IMR-90 (cell line): Measurements from ENCODE around the gene TMEM235. TPM values are rescaled to one million over a fixed set of nuclear protein-coding genes. Genes with fewer than 3 reads are reported as not detected.

Source experiments
- ATAC-seq: fragments of 200-7000 bp; cut with Tn5 transposase; 2 replicates; pipeline ENCODE4 v1.9.1; 2020; ENCODE audit warnings: low read depth, mild to moderate bottlenecking, moderate library complexity
- BruUV-seq: library from RNA; stranded (reverse); fragments of 400-500 nt; replicated peaks from 2 replicates; lab custom pipeline; 2021; lab: Mats Ljungman, UMichigan
- CTCF ChIA-PET: fragments of 300-600 bp; formaldehyde crosslinking; extraction: SDS; loops from one replicate; lab custom pipeline; 2021; ENCODE audit warnings: antibody characterized with exemption; lab: Yijun Ruan, JAX
- POLR2A ChIA-PET: fragments of 300-600 bp; sonication (Branson Sonifier 250); formaldehyde crosslinking; loops from one replicate; lab custom pipeline; 2022; ENCODE audit warnings: antibody characterized with exemption; ENCODE audit not compliant: unreplicated experiment; lab: Charles Lee
- DNase-seq: peaks from one replicate; pipeline ENCODE4 v3.0.0; 2013
- H2AFZ ChIP-seq: replicated peaks from 2 replicates; pipeline ENCODE3; 2013; ENCODE audit warnings: low read length, mild to moderate bottlenecking; ENCODE audit not compliant: poor library complexity
- H2AK5ac ChIP-seq: 2 replicates; pipeline ENCODE4 v1.6.1; 2013; ENCODE audit warnings: low read depth, low read length, inconsistent platforms
- H2AK9ac ChIP-seq: replicated peaks from 2 replicates; pipeline ENCODE3; 2013; ENCODE audit warnings: mild to moderate bottlenecking, low read depth, low read length, moderate library complexity; ENCODE audit not compliant: poor library complexity
- H2BK120ac ChIP-seq: 2 replicates; pipeline ENCODE4 v1.6.1; 2013; ENCODE audit warnings: low read depth, low read length, inconsistent platforms
- H2BK15ac ChIP-seq: 3 replicates; pipeline ENCODE4 v1.6.1; 2013; ENCODE audit warnings: low read depth, low read length, inconsistent platforms
- H2BK20ac ChIP-seq: 2 replicates; pipeline ENCODE4 v1.6.1; 2013; ENCODE audit warnings: low read depth, mild to moderate bottlenecking, inconsistent platforms, low read length, moderate library complexity
- H2BK5ac ChIP-seq: 2 replicates; pipeline ENCODE4 v1.6.1; 2013; ENCODE audit warnings: mild to moderate bottlenecking, low read depth, low read length, inconsistent platforms; ENCODE audit not compliant: poor library complexity, severe bottlenecking
- H3K14ac ChIP-seq: replicated peaks from 2 replicates; pipeline ENCODE4 v1.6.1; 2013; ENCODE audit warnings: low read depth, low read length, inconsistent platforms
- H3K18ac ChIP-seq: 2 replicates; pipeline ENCODE4 v1.6.1; 2013; ENCODE audit warnings: low read depth, low read length, control low read depth
- H3K23ac ChIP-seq: 2 replicates; pipeline ENCODE4 v1.6.1; 2013; ENCODE audit warnings: low read depth, low read length, inconsistent platforms
- H3K27ac ChIP-seq: 2 replicates; pipeline ENCODE4 v1.5.1; 2013; ENCODE audit warnings: mild to moderate bottlenecking, control low read depth, low read length; ENCODE audit not compliant: insufficient read depth
- H3K27me3 ChIP-seq: 2 replicates; pipeline ENCODE4 v1.6.1; 2013; ENCODE audit warnings: low read length; ENCODE audit not compliant: control insufficient read depth, insufficient read depth
- H3K36me3 ChIP-seq: 2 replicates; pipeline ENCODE4 v1.6.1; 2013; ENCODE audit warnings: low read length, mixed read lengths; ENCODE audit not compliant: control insufficient read depth, insufficient read depth
- H3K4ac ChIP-seq: 2 replicates; pipeline ENCODE4 v1.6.1; 2013; ENCODE audit warnings: low read depth, low read length, inconsistent platforms
- H3K4me1 ChIP-seq: 2 replicates; pipeline ENCODE4 v1.6.1; 2013; ENCODE audit warnings: low read length, mixed read lengths; ENCODE audit not compliant: control insufficient read depth, insufficient read depth
- H3K4me2 ChIP-seq: 2 replicates; pipeline ENCODE4 v1.6.1; 2013; ENCODE audit warnings: low read depth, mild to moderate bottlenecking, control low read depth, low read length, moderate library complexity
- H3K4me3 ChIP-seq: 2 replicates; pipeline ENCODE4 v1.5.1; 2013; ENCODE audit warnings: low read depth, mild to moderate bottlenecking, control low read depth, low read length, moderate library complexity; ENCODE audit not compliant: insufficient read depth
- H3K56ac ChIP-seq: 2 replicates; pipeline ENCODE4 v1.6.1; 2013; ENCODE audit warnings: low read length, inconsistent platforms; ENCODE audit not compliant: insufficient read depth; ENCODE audit errors: extremely low read depth
- H3K79me1 ChIP-seq, 2 experiments: 2 replicates each; pipeline ENCODE4 v1.6.1; 2013; ENCODE audit warnings: low read length in 2 of 2, inconsistent platforms in 1 of 2, low read depth in 1 of 2
- H3K9ac ChIP-seq: 2 replicates; pipeline ENCODE4 v1.6.1; 2013; ENCODE audit warnings: low read depth, low read length, control low read depth
- H3K9me1 ChIP-seq: 2 replicates; pipeline ENCODE4 v1.6.1; 2013; ENCODE audit warnings: low read length, inconsistent platforms; ENCODE audit not compliant: insufficient read depth
- H3K9me3 ChIP-seq: 2 replicates; pipeline ENCODE4 v1.6.1; 2013; ENCODE audit warnings: low read length; ENCODE audit not compliant: control insufficient read depth, insufficient read depth
- H4K20me1 ChIP-seq: 2 replicates; pipeline ENCODE4 v1.6.1; 2013; ENCODE audit warnings: low read length, inconsistent platforms; ENCODE audit not compliant: insufficient read depth
- H4K5ac ChIP-seq: 2 replicates; pipeline ENCODE4 v1.6.1; 2013; ENCODE audit warnings: mild to moderate bottlenecking, low read depth, low read length, control low read depth
- H4K8ac ChIP-seq, 2 experiments: 2 replicates each; pipeline ENCODE4 v1.6.1; 2013; ENCODE audit warnings: low read depth in 2 of 2, low read length in 2 of 2, control low read depth in 1 of 2, inconsistent platforms in 1 of 2
- H4K91ac ChIP-seq: 2 replicates; pipeline ENCODE4 v1.6.1; 2013; ENCODE audit warnings: low read depth, low read length, inconsistent platforms; ENCODE audit not compliant: insufficient read depth
- CEBPB ChIP-seq: IDR thresholded peaks from 2 replicates; pipeline ENCODE4 v1.6.1; 2012; ENCODE audit warnings: low read depth, low read length, improper control_type of control experiment
- CTCF ChIP-seq: conservative IDR thresholded peaks from 2 replicates; pipeline ENCODE4 v1.5.1; 2012; ENCODE audit warnings: mild to moderate bottlenecking, low read depth, low read length, improper control_type of control experiment
- FOS ChIP-seq: fragments of 150-350 bp; IDR thresholded peaks from 2 replicates; pipeline ENCODE4 v1.6.1; 2016; ENCODE audit warnings: low read depth, low read length
- MAFK ChIP-seq: IDR thresholded peaks from 2 replicates; pipeline ENCODE4 v1.6.1; 2012; ENCODE audit warnings: low read depth, low read length, improper control_type of control experiment
- POLR2A ChIP-seq: IDR thresholded peaks from 2 replicates; pipeline ENCODE4 v1.6.1; 2012; ENCODE audit warnings: mild to moderate bottlenecking, low read depth, low read length
- RAD21 ChIP-seq: IDR thresholded peaks from 2 replicates; pipeline ENCODE4 v1.6.1; 2012; ENCODE audit warnings: low read length, improper control_type of control experiment
- RFX5 ChIP-seq: IDR thresholded peaks from 2 replicates; pipeline ENCODE4 v1.8.0; 2012; ENCODE audit warnings: low read depth, mild to moderate bottlenecking, low read length, moderate library complexity
- USF2 ChIP-seq: fragments of 150-350 bp; IDR thresholded peaks from 2 replicates; pipeline ENCODE4 v1.6.1; 2017; ENCODE audit warnings: mild to moderate bottlenecking, antibody characterized with exemption, low read length, low read depth
- WGBS, 2 experiments: methylation state at CpG; one replicate each; pipeline versions ENCODE4 v1.1.5 to v1.1.7; 2013; ENCODE audit warnings: missing lambda C conversion rate in 2 of 2; ENCODE audit not compliant: insufficient read length in 1 of 2; ENCODE audit errors: extremely low coverage in 2 of 2; 5-methylcytosine and 5-hydroxymethylcytosine counted together
- dilution Hi-C: fragments of 300-500 bp; cut with HindIII; formaldehyde crosslinking; loops from one replicate; pipeline ENCODE4 v1.14.3; 2018; ENCODE audit warnings: low sequenced_read_pairs; ENCODE audit not compliant: unreplicated experiment
- in situ Hi-C: fragments of 300-500 bp; cut with MboI; formaldehyde crosslinking; loops from 3 replicates; pipeline ENCODE4 v1.14.3; 2019; ENCODE audit warnings: low sequenced_read_pairs, inconsistent platforms, mixed read lengths
- intact Hi-C: fragments of 100-400 bp; cut with micrococcal nuclease; formaldehyde crosslinking; loops from 2 replicates; pipeline ENCODE4 v1.10.0; 2022
- polyA plus RNA-seq, 3 experiments: library from polyadenylated mRNA; depleted of rRNA; stranded (reverse); fragments of >200 nt; gene quantifications; 2 replicates each; pipeline ENCODE4 v1.2.3, GENCODE V29; 2012; ENCODE audit warnings: low replicate concordance in 1 of 3
- total RNA-seq: library from RNA; depleted of rRNA; stranded (reverse); fragments of >200 nt; gene quantifications from 2 replicates; pipeline ENCODE4 v1.2.3, GENCODE V29; 2012

Gene TMEM235
- total and polyA plus RNA-seq, 2 of the 4 experiments (the other 2 are of a cell fraction) = not detected

- no peak overlapping the region for H3K23ac ChIP-seq
- H2AK5ac ChIP-seq = no peak overlapping the region
- no peak overlapping the region for H3K9ac ChIP-seq
- no peaks in the 10 kb centered on the region for H3K79me1 ChIP-seq
- no peak overlapping the region for H2BK20ac ChIP-seq
- H3K9me3 ChIP-seq = no peaks in the 10 kb centered on the region
- no peak overlapping the region for H3K18ac ChIP-seq
- no peak overlapping the region for H3K4me2 ChIP-seq
- H3K4me1 ChIP-seq = no peaks in the 10 kb centered on the region
- H3K4ac ChIP-seq = no peak overlapping the region
- TF ChIP-seq RAD21 (no peak), FOS (no peak), RFX5 (no peak), MAFK (no peak), CEBPB (peak; percentile 82), USF2 (no peak), POLR2A (no peak), CTCF (no peak)
- H2BK5ac ChIP-seq = no peak overlapping the region
- DNase-seq = peak; percentile 63
- dilution Hi-C loops = no loop called here
- no peaks in the 10 kb centered on the region for H3K9me1 ChIP-seq
- H4K20me1 ChIP-seq = no peaks in the 10 kb centered on the region
- no peak overlapping the region for H4K5ac ChIP-seq
- ATAC-seq = peak; percentile 72
- in situ Hi-C loops = no loop called here
- H3K4me3 ChIP-seq = no peak overlapping the region
- H3K56ac ChIP-seq = no peak overlapping the region
- no peak overlapping the region for H2BK15ac ChIP-seq
- 60% methylated on average over 7 of the region's 10 CpGs; no CpG with 5 or more reads in 1 of the 2 experiments for WGBS, 2 experiments
- CTCF ChIA-PET = no interaction called here
- no peak overlapping the region for H3K27ac ChIP-seq
- no peak overlapping the region for H2BK120ac ChIP-seq
- no peak overlapping the region for H4K8ac ChIP-seq
- POLR2A ChIA-PET = no interaction called here
- H2AK9ac ChIP-seq = no peak overlapping the region
- H2AFZ ChIP-seq = no peak overlapping the region
- peaks cover 6% of the 10 kb centered on the region; the same call in 1 of the 2 replicates for H3K27me3 ChIP-seq
- intact Hi-C loops = no loop called here
- no TSS peak for BruUV-seq
- no peak overlapping the region for H3K14ac ChIP-seq
- no peak overlapping the region for H4K91ac ChIP-seq
- no peaks in the 10 kb centered on the region for H3K36me3 ChIP-seq
Observed at GRCh38 chr17:78284146-78284545, 52.7 kb downstream of the TMEM235 start.
